Lower lobe of right lung (tissue), 2 donors: Measurements from ENCODE around the gene PARD6A. TPM values are rescaled to one million over a fixed set of nuclear protein-coding genes. Genes with fewer than 3 reads are reported as not detected.

ENCODE experiments used
- ATAC-seq, 2 donors: fragments of 200-7000 bp; cut with Tn5 transposase; one replicate each; pipeline ENCODE4 v1.9.1; 2020 to 2022; ENCODE audit warnings: mild to moderate bottlenecking in 2 of 2, moderate library complexity in 2 of 2
- DNase-seq: peaks from one replicate; pipeline ENCODE4 v3.0.0-alpha.2; 2020
- H3K27ac ChIP-seq: fragments of 200-600 bp; one replicate; pipeline ENCODE4 v1.8.0; 2022
- H3K27me3 ChIP-seq: fragments of 200-600 bp; one replicate; pipeline ENCODE4 v1.8.0; 2022; ENCODE audit warnings: low read depth
- H3K36me3 ChIP-seq: fragments of 200-600 bp; one replicate; pipeline ENCODE4 v1.8.0; 2022; ENCODE audit warnings: mild to moderate bottlenecking
- H3K4me1 ChIP-seq: fragments of 200-600 bp; one replicate; pipeline ENCODE4 v1.8.0; 2022
- H3K4me3 ChIP-seq: fragments of 200-600 bp; one replicate; pipeline ENCODE4 v1.8.0; 2022; ENCODE audit warnings: mild to moderate bottlenecking
- H3K9me3 ChIP-seq: fragments of 200-600 bp; one replicate; pipeline ENCODE4 v1.8.0; 2022
- intact Hi-C: fragments of 100-400 bp; cut with DNase I; formaldehyde crosslinking; loops from one replicate; pipeline ENCODE4 v1.11.0; 2022
- total RNA-seq: library from RNA; stranded (reverse); fragmentation: NEBNext Ultra II Directional; extraction: Animal tissue kit (Norgen Biotek cat#: 25700); gene quantifications from one replicate; pipeline ENCODE4 v1.2.1, GENCODE V29; 2021
- TF ChIP-seq, protein P1 (sequence below): fragments of 200-600 bp; IDR thresholded peaks from one replicate; pipeline ENCODE4 v1.8.0; 2022; ENCODE audit warnings: antibody characterized with exemption, mild to moderate bottlenecking
- donor health status: DM: no; HTN: yes; CAD: no; lungs with severe emphysema.

PARD6A gene
- total RNA-seq, 1 donor from 2014 or later: 5.5 TPM

DNA sequence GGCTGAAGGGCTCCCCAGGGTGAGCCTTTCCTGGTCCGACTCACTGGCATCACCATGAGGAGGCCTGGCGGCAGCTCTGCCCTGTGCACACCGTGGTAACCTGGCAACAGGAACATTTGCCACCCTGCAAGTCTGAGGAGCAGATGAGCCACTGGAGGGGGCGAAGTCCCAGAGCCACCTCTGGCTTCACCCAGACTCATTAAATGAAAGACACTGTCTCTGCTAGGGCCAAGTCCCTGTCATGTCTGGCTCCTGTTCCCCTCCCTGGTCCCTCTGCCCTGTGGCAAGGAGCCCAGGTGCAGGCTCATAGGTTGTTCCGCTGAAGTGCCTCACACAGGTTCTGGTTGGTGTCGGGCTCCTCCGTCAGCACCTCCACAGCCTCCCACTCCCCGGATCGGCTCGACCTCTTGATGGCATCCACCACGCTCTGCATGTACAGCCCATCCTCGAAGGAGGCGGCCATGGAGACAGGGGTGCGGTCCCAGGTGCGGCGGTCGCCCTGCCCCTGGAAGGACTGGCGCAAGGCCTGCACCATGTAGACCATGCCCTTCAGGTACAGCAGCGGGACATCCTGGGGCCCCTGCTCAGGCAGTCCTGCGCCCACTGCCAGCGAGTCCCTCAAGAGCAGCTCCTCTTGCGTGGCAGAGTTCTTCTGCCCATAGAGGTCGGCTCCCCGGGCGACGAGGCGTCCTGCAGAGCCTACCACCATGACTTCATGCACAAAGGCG, 14.3 kb downstream of the PARD6A start:
- H3K9me3 ChIP-seq: no peaks in the 10 kb centered on the region
- H3K36me3 ChIP-seq: peaks cover 3% of the 10 kb centered on the region
- DNase-seq: no peak
- H3K27ac ChIP-seq: peak overlapping the region; percentile 73
- TF ChIP-seq, protein P1, sequence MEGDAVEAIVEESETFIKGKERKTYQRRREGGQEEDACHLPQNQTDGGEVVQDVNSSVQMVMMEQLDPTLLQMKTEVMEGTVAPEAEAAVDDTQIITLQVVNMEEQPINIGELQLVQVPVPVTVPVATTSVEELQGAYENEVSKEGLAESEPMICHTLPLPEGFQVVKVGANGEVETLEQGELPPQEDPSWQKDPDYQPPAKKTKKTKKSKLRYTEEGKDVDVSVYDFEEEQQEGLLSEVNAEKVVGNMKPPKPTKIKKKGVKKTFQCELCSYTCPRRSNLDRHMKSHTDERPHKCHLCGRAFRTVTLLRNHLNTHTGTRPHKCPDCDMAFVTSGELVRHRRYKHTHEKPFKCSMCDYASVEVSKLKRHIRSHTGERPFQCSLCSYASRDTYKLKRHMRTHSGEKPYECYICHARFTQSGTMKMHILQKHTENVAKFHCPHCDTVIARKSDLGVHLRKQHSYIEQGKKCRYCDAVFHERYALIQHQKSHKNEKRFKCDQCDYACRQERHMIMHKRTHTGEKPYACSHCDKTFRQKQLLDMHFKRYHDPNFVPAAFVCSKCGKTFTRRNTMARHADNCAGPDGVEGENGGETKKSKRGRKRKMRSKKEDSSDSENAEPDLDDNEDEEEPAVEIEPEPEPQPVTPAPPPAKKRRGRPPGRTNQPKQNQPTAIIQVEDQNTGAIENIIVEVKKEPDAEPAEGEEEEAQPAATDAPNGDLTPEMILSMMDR: no peak
- no peak overlapping the region for H3K4me3 ChIP-seq
- H3K27me3 ChIP-seq: no peaks in the 10 kb centered on the region
- intact Hi-C loops: no loop called here
- no peak for ATAC-seq
- peaks cover 53% of the 10 kb centered on the region for H3K4me1 ChIP-seq

DNA sequence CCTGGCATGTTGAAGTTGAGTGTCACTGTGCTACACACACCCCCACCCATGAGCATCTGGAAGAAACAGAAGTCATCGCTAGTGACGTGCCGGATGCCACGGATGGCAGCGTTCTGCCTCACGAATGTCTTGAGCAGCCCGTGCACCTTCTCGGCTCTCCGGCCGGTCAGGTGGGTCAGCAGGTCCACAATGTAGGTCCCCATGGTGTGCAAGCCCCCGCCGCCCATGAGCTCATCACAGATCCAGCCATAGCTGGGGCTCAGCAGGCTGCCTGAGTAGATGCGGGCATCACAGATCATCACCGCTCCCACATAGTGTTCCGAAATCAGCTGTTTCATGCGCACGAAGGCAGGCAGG, 14.8 kb downstream of the PARD6A start:
- H3K4me3 ChIP-seq: no peak overlapping the region
- peaks cover 7% of the 10 kb centered on the region for H3K36me3 ChIP-seq
- H3K27ac ChIP-seq: no peak overlapping the region
- no peaks in the 10 kb centered on the region for H3K27me3 ChIP-seq
- TF ChIP-seq, protein P1: no peak
- peaks cover 53% of the 10 kb centered on the region for H3K4me1 ChIP-seq
- no peak for DNase-seq
- no peak for ATAC-seq
- intact Hi-C loops: no loop called here
- H3K9me3 ChIP-seq: no peaks in the 10 kb centered on the region

DNA sequence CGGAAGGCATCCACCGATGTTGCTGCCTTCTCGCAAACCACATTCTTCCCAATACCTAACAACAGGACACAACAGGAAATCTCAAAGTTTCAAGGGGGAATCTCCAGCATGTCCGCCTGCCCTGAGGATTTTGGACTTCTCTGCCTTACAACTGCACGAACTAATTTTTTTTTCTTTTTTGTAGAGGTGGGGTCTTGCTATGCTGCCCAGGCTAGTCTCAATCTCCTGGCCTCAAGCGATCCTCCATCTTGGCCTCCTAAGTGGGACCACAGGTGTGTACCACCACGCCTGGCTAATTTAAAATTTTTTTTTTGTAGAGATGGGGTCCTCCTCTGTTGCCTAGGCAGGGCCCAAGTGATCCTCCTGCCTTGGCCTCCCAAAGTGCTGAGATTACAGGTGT, 15.2 kb downstream of the PARD6A start:
- no peak overlapping the region for H3K4me3 ChIP-seq
- intact Hi-C loops: no loop called here
- H3K27me3 ChIP-seq: no peaks in the 10 kb centered on the region
- H3K27ac ChIP-seq: peak overlapping the region; percentile 8
- TF ChIP-seq, protein P1: no peak
- H3K4me1 ChIP-seq: peaks cover 53% of the 10 kb centered on the region
- H3K9me3 ChIP-seq: no peaks in the 10 kb centered on the region
- DNase-seq (no peak), ATAC-seq (no peak)
- peaks cover 7% of the 10 kb centered on the region for H3K36me3 ChIP-seq

DNA sequence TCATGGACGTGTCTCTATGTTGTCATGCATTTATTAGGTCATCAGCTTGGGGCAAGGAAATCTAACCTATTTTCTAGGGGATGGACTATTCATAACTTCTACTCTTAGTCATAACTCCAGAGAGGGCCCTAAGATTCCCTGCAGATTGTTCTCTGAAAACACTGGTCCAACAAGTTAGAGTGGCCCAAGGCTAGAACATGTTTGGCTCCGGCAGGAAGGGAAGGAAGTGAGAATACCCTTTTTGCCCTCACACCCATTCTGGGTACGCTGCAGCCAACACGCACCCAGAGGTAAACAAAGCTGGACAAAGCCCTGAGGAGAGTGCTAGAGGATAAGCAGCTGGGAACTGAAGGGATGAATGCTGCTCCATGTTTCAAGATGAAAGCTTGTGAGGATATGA, 15.8 kb downstream of the PARD6A start:
- Histone ChIP-seq H3K4me3 (no peak overlapping the region), H3K9me3 (no peaks in the 10 kb centered on the region), H3K36me3 (peaks cover 7% of the 10 kb centered on the region), H3K4me1 (peaks cover 53% of the 10 kb centered on the region), H3K27me3 (no peaks in the 10 kb centered on the region), H3K27ac (peak overlapping the region; percentile 8)
- intact Hi-C loops: no loop called here
- ATAC-seq: no peak
- TF ChIP-seq, protein P1: no peak
- no peak for DNase-seq

DNA sequence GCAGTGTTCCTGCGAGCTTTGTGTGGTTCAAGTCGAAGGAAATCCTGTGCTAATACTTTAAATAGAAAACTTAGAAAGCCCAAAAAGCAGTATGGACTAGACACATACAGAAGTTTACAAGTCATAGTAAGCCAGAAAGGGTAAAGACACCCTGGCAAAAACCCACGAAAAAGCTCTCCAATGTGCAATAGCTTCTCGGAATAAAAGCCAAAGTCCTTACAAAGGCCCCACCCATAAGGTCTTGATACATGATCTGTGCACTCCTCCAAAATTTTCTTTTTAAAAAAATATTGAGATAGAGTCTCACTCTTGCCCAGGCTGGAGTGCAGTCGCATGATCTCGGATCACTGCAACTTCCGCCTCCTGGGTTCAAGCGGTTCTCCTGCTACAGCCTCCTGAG, 16.2 kb downstream of the PARD6A start:
- Histone ChIP-seq H3K36me3 (peaks cover 8% of the 10 kb centered on the region), H3K27me3 (no peaks in the 10 kb centered on the region), H3K4me1 (peaks cover 53% of the 10 kb centered on the region), H3K4me3 (no peak overlapping the region), H3K27ac (no peak overlapping the region), H3K9me3 (no peaks in the 10 kb centered on the region)
- intact Hi-C loops: no loop called here
- TF ChIP-seq, protein P1: no peak
- ATAC-seq (no peak), DNase-seq (no peak)
